PC-3 (cell line): ENCODE data around the gene SH3TC1. TPM values are rescaled to one million over a fixed set of nuclear protein-coding genes. Genes with fewer than 3 reads are reported as not detected.

Experiments
- ATAC-seq: fragments of 200-7000 bp; cut with Tn5 transposase; 2 replicates; pipeline ENCODE4 v1.9.1; 2020; ENCODE audit warnings: mild to moderate bottlenecking, moderate library complexity
- BruUV-seq: library from RNA; stranded (reverse); fragments of 400-500 nt; replicated peaks from 2 replicates; lab custom pipeline; 2021; lab: Mats Ljungman, UMichigan
- CTCF ChIA-PET: fragments of 300-600 bp; sonication (Branson Sonifier 250); formaldehyde crosslinking; loops from one replicate; lab custom pipeline; 2022; ENCODE audit warnings: antibody characterized with exemption; lab: Charles Lee
- POLR2A ChIA-PET: fragments of 300-600 bp; sonication (Branson Sonifier 250); formaldehyde crosslinking; loops from one replicate; lab custom pipeline; 2022; ENCODE audit warnings: antibody characterized with exemption; ENCODE audit not compliant: unreplicated experiment; lab: Charles Lee
- DNase-seq: peaks from one replicate; pipeline ENCODE4 v3.0.0-alpha.2; 2015
- H2AFZ ChIP-seq: fragments of 300-600 bp; sonication (generic); 2 replicates; pipeline ENCODE4 v1.6.0; 2016; ENCODE audit warnings: antibody characterized with exemption, low read length
- H3F3A ChIP-seq: fragments of 300-600 bp; sonication (generic); one replicate; pipeline ENCODE4 v1.6.0; 2017; ENCODE audit warnings: antibody characterized with exemption, low read length, control low read depth, mild to moderate bottlenecking; ENCODE audit not compliant: unreplicated experiment
- H3K27ac ChIP-seq: fragments of 300-600 bp; sonication (generic); 2 replicates; pipeline ENCODE4 v1.5.1; 2016; ENCODE audit warnings: mild to moderate bottlenecking, low read length
- H3K27me3 ChIP-seq: fragments of 300-600 bp; sonication (generic); 2 replicates; pipeline ENCODE4 v1.6.1; 2016; ENCODE audit warnings: low read length, mixed read lengths
- H3K36me3 ChIP-seq: fragments of 300-600 bp; sonication (generic); 2 replicates; pipeline ENCODE4 v1.6.1; 2016; ENCODE audit warnings: low read depth, mixed run types, low read length, mixed read lengths
- H3K4me1 ChIP-seq: fragments of 300-600 bp; sonication (generic); 2 replicates; pipeline ENCODE4 v1.5.1; 2016; ENCODE audit warnings: low read length; ENCODE audit not compliant: insufficient read depth
- H3K4me2 ChIP-seq: fragments of 300-600 bp; sonication (generic); 2 replicates; pipeline ENCODE4 v1.6.0; 2016; ENCODE audit warnings: low read length
- H3K4me3 ChIP-seq: fragments of 300-600 bp; sonication (generic); 2 replicates; pipeline ENCODE4 v1.5.1; 2016; ENCODE audit warnings: mild to moderate bottlenecking, low read length, mixed read lengths
- H3K79me2 ChIP-seq: fragments of 300-600 bp; sonication (generic); 2 replicates; pipeline ENCODE4 v1.6.1; 2017; ENCODE audit warnings: low read length, mixed read lengths
- H3K9ac ChIP-seq: fragments of 300-600 bp; sonication (generic); 2 replicates; pipeline ENCODE4 v1.6.0; 2016; ENCODE audit warnings: mild to moderate bottlenecking, low read length
- H3K9me2 ChIP-seq: fragments of 300-600 bp; sonication (generic); replicated peaks from 2 replicates; pipeline ENCODE4 v1.6.1; 2016; ENCODE audit warnings: mixed run types, low read length, mixed read lengths
- H3K9me3 ChIP-seq: fragments of 300-600 bp; sonication (generic); 2 replicates; pipeline ENCODE4 v1.6.1; 2016; ENCODE audit warnings: low read length, mixed read lengths
- H4K20me1 ChIP-seq: fragments of 300-600 bp; sonication (generic); 2 replicates; pipeline ENCODE4 v1.6.1; 2016; ENCODE audit warnings: low read length, mixed read lengths
- EZH2 ChIP-seq: fragments of 300-600 bp; sonication (generic); IDR thresholded peaks from one replicate; pipeline ENCODE4 v1.6.1; 2017; ENCODE audit warnings: antibody characterized with exemption, mild to moderate bottlenecking, low read length; ENCODE audit not compliant: unreplicated experiment
- EZH2phosphoT487 ChIP-seq: fragments of 300-600 bp; sonication (generic); IDR thresholded peaks from 2 replicates; pipeline ENCODE4 v1.6.1; 2018; ENCODE audit warnings: mild to moderate bottlenecking, antibody characterized with exemption, low read length, borderline replicate concordance
- intact Hi-C: fragments of 100-400 bp; cut with micrococcal nuclease; formaldehyde crosslinking; loops from 2 replicates; pipeline ENCODE4 v1.9.0; 2023
- total RNA-seq: library from RNA; depleted of rRNA; stranded (reverse); fragments of >200 nt; gene quantifications from 2 replicates; pipeline ENCODE4 v1.2.3, GENCODE V29; 2014
- TF ChIP-seq, protein P1 (sequence below): fragments of 300-600 bp; sonication (generic); conservative IDR thresholded peaks from 2 replicates; pipeline ENCODE4 v1.5.1; 2017; ENCODE audit warnings: antibody characterized with exemption, low read depth, mild to moderate bottlenecking, low read length

The SH3TC1 gene
- total RNA-seq, 1 experiment from 2014 or later: 23.1 TPM

DNA sequence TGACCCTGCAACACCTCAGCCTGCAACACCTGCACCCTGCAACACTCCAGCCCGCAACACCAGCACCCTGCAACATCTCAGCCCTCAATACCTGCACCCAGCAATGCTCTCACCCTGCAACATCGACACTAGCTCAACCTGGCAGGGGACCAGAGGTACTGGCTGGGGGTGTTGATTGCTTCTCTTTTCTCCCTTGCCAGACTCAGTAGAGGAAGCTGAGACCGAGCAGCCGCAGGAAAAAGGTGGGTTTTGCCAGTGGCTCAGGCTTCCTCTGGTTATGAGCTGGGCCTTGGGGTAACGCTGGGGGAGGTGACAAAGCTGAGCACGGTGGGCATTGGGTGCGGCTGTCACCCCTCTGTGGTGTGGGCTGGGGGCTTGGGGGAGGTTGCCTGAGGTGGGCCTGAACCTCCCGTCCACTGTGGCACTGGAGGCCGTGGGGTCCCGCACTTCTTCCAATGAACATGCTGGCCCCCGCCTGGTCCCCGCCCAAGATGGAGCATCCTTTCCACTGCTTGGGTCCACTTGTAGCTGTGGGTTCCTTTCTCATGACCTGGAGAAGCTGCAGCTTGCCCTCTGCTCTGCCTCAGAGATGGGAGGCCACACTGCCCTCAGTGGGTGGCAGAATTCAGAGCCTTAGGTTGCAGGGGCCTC lies 26.0 kb downstream of the SH3TC1 start:
- Histone ChIP-seq H3K9ac (no peak overlapping the region), H3K27me3 (no peaks in the 10 kb centered on the region), H3K36me3 (no peaks in the 10 kb centered on the region), H4K20me1 (no peaks in the 10 kb centered on the region), H3K4me2 (no peak overlapping the region), H3F3A (no peaks in the 10 kb centered on the region), H2AFZ (no peak overlapping the region), H3K9me2 (no peaks in the 10 kb centered on the region), H3K79me2 (no peaks in the 10 kb centered on the region), H3K4me3 (no peak overlapping the region), H3K27ac (no peak overlapping the region), H3K4me1 (peaks cover 13% of the 10 kb centered on the region), H3K9me3 (no peaks in the 10 kb centered on the region)
- no peak for TF ChIP-seq EZH2phosphoT487
- no peak for TF ChIP-seq EZH2
- TF ChIP-seq, protein P1, sequence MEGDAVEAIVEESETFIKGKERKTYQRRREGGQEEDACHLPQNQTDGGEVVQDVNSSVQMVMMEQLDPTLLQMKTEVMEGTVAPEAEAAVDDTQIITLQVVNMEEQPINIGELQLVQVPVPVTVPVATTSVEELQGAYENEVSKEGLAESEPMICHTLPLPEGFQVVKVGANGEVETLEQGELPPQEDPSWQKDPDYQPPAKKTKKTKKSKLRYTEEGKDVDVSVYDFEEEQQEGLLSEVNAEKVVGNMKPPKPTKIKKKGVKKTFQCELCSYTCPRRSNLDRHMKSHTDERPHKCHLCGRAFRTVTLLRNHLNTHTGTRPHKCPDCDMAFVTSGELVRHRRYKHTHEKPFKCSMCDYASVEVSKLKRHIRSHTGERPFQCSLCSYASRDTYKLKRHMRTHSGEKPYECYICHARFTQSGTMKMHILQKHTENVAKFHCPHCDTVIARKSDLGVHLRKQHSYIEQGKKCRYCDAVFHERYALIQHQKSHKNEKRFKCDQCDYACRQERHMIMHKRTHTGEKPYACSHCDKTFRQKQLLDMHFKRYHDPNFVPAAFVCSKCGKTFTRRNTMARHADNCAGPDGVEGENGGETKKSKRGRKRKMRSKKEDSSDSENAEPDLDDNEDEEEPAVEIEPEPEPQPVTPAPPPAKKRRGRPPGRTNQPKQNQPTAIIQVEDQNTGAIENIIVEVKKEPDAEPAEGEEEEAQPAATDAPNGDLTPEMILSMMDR: no peak
- no peak for DNase-seq
- ChIA-PET CTCF (no interaction called here), POLR2A (no interaction called here)
- no TSS peak for BruUV-seq
- intact Hi-C loops: no loop called here
- no peak for ATAC-seq

DNA sequence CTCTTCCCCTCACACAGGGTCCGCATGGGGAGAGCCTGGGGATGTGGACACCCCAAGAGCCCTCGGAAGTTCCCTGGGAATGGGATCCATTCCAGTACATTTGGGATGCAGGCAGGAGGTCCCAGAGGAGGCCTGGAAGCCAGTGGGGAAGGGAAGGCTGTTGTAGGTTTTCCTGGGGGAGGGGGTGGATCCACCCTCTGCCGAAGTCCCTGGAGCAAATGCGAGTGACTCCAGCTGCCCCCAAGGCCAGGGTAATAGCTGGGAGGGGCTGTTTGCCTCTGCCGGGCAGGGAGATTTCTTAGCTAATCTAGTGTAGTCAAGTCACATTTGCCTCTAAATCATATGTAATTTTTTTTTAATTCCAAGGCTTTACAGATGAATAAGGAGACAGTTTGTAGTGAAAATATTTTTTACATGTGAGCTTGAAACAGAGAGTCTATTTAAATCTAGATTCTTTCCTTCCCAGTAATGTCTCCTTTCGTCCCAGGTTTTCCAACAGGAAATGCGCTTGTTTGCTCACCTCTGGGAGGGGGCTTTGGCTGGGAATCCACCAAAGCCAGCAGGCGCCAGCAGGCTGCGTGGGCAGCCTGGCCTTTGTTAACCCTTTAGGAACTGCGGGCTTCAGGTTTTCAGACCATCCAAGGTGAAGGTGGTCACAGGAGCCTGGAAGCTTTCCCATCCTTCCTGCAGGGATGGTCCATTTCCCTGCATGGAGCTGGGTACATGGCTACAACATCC lies 26.8 kb downstream of the SH3TC1 start:
- Histone ChIP-seq H3K79me2 (no peaks in the 10 kb centered on the region), H4K20me1 (no peaks in the 10 kb centered on the region), H3K9ac (no peak overlapping the region), H3K36me3 (no peaks in the 10 kb centered on the region), H2AFZ (no peak overlapping the region), H3K4me3 (no peak overlapping the region), H3K27me3 (no peaks in the 10 kb centered on the region), H3K27ac (no peak overlapping the region), H3K4me1 (peaks cover 13% of the 10 kb centered on the region), H3K9me2 (no peaks in the 10 kb centered on the region), H3F3A (no peaks in the 10 kb centered on the region), H3K9me3 (no peaks in the 10 kb centered on the region), H3K4me2 (no peak overlapping the region)
- intact Hi-C loops: no loop called here
- ATAC-seq (no peak), DNase-seq (no peak)
- TF ChIP-seq EZH2 (no peak), EZH2phosphoT487 (no peak)
- TF ChIP-seq, protein P1: no peak
- ChIA-PET POLR2A (no interaction called here), CTCF (no interaction called here)
- no TSS peak for BruUV-seq

DNA sequence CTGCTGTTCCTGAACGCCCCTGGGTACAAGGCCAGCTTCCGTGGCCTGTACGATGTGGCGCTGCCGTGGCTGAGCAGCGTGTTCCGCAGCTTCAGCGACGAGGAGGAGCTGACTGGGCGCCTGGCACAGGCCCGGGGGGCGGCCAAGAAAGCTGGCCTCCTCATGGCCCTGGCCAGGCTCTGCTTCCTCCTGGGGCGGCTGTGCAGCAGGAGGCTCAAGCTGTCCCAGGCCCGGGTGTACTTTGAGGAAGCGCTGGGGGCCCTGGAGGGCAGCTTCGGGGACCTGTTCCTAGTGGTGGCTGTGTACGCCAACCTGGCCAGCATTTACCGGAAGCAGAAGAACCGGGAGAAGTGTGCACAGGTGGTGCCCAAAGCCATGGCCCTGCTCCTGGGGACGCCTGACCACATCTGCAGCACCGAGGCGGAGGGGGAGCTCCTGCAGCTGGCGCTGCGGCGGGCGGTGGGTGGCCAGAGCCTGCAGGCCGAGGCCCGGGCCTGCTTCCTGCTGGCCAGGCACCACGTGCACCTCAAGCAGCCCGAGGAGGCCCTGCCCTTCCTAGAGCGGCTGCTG lies 28.2 kb downstream of the SH3TC1 start:
- Histone ChIP-seq H3K4me2 (no peak overlapping the region), H3K4me1 (peaks cover 13% of the 10 kb centered on the region), H3K27me3 (no peaks in the 10 kb centered on the region), H3K9me2 (no peaks in the 10 kb centered on the region), H2AFZ (no peak overlapping the region), H3K27ac (no peak overlapping the region), H3K9me3 (no peaks in the 10 kb centered on the region), H3K36me3 (no peaks in the 10 kb centered on the region), H3K4me3 (no peak overlapping the region), H4K20me1 (no peaks in the 10 kb centered on the region), H3F3A (no peaks in the 10 kb centered on the region), H3K79me2 (no peaks in the 10 kb centered on the region), H3K9ac (no peak overlapping the region)
- intact Hi-C loops: no loop called here
- ATAC-seq (no peak), DNase-seq (no peak)
- BruUV-seq: no TSS peak
- POLR2A ChIA-PET: no interaction called here
- TF ChIP-seq, protein P1: no peak
- TF ChIP-seq EZH2phosphoT487 (no peak), EZH2 (no peak)
- CTCF ChIA-PET: no interaction called here
